SK-N-MC (cell line): ENCODE measurements around the gene FAM90A1.
"Not testable (repeated sequence)": the region's sequence is repeated elsewhere in the genome, so short reads cannot be mapped to it uniquely, and the experiment has no call there.

Experiments used
- DNase-seq: peaks from one replicate; pipeline ENCODE4 v3.0.0-alpha.2; 2011; ENCODE audit warnings: low read depth, low spot score
- H3K27ac ChIP-seq: fragments of 200-600 bp; sonication (generic); 2 replicates; pipeline ENCODE4 v1.5.1; 2016; ENCODE audit warnings: mixed run types
- H3K36me3 ChIP-seq: fragments of 200-600 bp; sonication (generic); 2 replicates; pipeline ENCODE4 v1.6.1; 2017; ENCODE audit warnings: antibody characterized with exemption, low read length, mixed read lengths; ENCODE audit not compliant: insufficient read depth
- H3K4me3 ChIP-seq: fragments of 200-600 bp; sonication (generic); 2 replicates; pipeline ENCODE4 v1.5.1; 2016
- H3K9ac ChIP-seq: fragments of 200-600 bp; sonication (generic); 2 replicates; pipeline ENCODE4 v1.8.0; 2017; ENCODE audit warnings: mixed run types, mixed read lengths; ENCODE audit not compliant: insufficient read length
- H3K9me3 ChIP-seq: fragments of 200-600 bp; sonication (generic); 2 replicates; pipeline ENCODE4 v1.6.1; 2017; ENCODE audit warnings: low read depth, mild to moderate bottlenecking, antibody characterized with exemption, low read length, moderate library complexity, mixed read lengths
- POLR2AphosphoS5 ChIP-seq: IDR thresholded peaks from 2 replicates; pipeline ENCODE4 v1.6.1; 2012; ENCODE audit warnings: mild to moderate bottlenecking, low read depth, low read length, borderline replicate concordance

FAM90A1 gene

DNA sequence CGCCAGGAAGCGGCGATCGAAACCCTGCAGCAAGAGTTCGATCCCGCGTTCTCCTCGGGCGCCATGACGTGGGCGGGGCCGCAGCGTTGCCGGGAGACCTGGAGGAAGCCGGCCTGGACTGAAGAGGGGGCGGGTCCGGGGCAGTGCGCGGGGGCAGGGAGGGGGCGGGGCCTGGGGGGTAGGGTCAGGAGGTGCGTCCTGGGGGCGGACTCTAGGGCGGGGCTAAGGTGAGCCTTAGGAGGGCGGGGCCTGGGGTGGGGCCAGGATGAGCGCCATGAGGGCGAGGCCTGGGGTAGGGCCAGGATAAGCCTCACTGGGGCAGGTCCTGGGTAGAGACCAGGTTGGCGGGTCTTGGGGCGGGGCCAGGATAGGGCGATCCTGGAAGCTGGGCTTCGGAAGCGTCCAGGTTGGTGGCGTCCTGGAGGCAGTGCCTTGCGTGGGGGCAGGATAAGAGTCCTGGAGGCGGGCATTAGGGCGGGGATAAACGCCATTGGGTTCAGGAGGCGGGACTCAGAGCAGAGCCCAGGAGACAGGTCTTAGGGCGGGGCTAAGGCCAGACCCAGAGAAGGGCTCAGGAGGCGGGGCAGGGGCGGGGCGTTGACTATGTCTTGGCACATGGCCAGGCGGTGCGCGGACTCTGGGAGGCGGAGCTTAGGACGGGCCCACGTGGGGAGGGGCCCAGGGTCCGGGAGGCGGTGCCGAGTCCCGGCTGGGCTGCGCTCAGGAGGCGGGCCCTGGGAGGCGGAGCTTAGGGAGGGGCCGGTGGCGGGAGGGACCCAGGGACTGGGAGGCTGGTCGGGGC is 15.7 kb upstream of the FAM90A1 start:
- peak; percentile 61 for DNase-seq
- H3K36me3 ChIP-seq, H3K9me3 ChIP-seq, H3K27ac ChIP-seq: not testable (repeated sequence)
- H3K9ac ChIP-seq: peak overlapping the region; percentile 76
- TF ChIP-seq POLR2AphosphoS5: peak; percentile 65; the same call in 1 of the 2 replicates
- H3K4me3 ChIP-seq: peak overlapping the region; percentile 83

DNA sequence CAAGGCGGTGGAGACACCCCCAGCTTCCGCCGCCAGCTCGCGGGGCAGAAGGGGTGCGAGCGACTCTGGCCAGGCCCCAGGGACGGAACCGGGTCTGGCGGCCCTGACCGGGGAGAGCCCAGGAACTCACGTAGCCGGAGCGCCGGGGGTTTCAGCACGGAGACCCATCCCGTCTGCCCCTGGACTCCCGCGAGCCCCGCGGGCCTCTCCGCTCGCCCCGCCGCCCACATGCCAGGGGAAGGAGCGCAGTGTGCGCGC is 15.1 kb upstream of the FAM90A1 start:
- not testable (repeated sequence) for H3K36me3 ChIP-seq, H3K27ac ChIP-seq, DNase-seq, H3K9me3 ChIP-seq
- Histone ChIP-seq H3K9ac (peak overlapping the region; percentile 76), H3K4me3 (peak overlapping the region; percentile 83)

DNA sequence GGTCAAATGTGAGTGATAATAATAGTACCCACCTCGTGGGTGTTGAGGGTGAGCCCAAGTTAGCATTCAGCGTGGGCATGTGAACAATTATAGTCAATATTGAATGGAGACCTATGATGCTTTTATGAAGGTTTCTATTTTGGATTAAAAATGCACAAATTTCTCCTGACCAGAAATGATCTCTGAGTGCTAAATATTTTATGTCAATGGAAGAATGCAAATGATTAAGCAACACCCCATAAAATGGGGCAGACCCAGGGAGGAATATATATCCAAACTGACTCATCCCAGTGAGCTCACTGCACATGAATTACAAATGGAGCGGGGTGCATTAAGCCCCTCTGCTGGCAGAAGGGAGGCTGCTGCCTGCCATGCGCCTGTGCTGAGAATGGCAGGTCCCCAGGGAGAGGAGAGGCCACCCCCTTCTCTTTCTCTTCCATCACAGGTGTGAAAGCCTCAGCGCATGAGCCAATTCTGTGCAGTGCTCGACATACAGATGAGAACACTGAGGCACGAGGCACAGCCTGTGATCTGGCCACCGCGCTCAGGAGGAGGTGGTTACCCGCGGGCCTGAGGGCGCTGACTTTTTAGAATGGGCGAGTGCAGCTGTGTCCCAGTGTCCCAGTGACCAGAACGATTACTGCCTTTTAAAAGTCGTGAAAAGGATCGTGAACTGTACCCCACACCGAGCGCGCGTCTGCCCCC is 14.7 kb upstream of the FAM90A1 start:
- Histone ChIP-seq H3K9ac (peak overlapping the region; percentile 76), H3K4me3 (peak overlapping the region; percentile 83)
- not testable (repeated sequence) for H3K36me3 ChIP-seq, H3K27ac ChIP-seq, DNase-seq, H3K9me3 ChIP-seq

DNA sequence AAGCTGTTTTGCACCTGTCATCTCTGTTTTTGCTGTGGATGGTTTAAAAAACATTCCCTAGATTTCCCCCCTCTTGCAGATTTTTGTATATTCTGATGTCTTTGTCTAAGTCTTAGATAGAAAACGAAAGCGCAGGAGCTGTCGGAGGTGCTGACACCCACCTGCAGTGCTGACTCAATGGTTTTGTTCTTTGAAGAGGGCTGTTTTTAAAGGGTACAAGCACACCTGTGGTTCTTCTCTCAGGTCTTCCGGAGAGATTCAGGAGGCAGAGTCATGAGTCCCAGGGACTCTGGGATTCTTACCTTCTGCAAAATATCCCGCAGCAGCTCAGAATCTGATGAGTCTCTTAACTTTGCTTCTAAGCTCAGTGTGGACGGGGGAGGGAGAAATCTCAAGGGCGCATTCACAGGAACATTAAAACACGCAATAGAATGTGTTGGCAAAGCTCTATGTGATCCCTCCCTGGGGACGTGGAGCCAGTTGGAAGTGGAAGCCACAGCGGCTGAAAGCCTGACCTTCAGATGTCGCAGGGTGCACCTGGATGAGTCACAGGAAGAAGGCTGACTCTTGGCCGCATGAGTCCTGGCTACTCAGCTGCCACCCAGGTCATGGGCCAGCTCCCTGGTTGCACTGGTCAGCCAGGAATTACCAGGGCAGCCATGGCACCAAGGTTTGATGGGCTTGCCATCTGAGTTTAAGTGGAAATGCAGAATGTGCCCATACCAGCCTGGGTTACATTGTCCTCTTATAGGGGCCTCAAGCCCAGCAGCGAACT is 13.1 kb upstream of the FAM90A1 start:
- H3K36me3 ChIP-seq, H3K9ac ChIP-seq, H3K27ac ChIP-seq, H3K9me3 ChIP-seq, H3K4me3 ChIP-seq, DNase-seq: not testable (repeated sequence)

DNA sequence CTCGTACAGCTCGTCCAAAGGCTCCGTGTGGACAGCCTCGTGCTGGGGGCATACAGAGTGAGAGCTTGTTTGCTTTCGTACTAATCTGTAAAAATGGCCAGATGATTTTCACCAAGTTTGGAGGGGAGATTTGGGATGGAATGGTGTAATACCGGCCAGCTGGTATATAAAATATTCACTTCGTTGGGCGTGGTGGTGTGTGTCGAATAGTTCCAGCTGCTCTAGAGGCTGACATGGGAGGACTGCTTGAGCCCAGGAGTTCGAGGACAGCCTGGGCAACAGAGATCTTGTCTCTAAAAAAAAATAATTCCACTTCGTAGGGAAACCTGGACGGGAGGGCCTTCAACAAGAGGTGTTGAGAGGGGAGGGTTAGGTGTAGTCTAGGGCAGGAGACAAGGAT is 9.6 kb upstream of the FAM90A1 start:
- not testable (repeated sequence) for H3K36me3 ChIP-seq, H3K27ac ChIP-seq, H3K4me3 ChIP-seq, H3K9me3 ChIP-seq, DNase-seq, H3K9ac ChIP-seq

DNA sequence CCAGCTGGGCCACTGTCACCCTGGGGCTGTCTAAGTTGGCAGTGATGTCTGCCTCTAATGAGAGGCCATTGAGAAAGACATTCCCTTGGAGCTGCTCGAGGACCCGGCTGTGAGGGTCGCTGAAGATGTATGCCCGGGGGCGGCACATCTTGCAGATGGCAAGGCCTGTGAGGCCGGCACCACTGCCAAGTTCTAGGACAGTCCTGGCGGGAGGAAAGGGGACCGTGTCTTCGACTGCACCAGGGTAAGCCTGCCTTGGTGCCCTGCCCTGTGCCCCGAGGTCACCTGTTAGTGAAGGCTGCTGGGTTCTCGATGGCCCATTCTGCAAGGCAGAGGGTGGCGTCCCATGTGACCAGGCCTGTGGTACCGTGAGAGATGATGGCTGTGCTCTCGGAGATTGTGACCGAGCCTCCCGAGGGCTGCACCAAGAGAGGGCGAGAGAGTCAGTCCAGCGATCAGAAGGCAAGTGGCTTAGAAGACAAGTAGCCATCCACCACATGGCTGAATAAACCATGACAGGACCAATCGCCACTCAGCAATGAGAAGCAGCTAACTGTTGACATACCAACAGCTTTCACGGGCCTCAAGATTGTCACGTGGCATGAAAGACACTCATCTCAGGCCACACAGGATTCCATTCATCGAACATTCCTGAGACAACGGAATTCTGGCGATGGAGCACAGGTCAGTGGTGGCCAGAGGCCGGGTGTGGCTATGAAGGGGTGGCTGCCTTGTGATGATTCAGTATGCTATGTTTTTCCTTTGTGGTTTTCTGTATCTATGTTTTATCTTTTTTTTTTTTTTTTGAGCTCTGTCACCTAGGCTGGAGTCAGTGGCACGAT is 8.1 kb upstream of the FAM90A1 start:
- not testable (repeated sequence) for H3K4me3 ChIP-seq, H3K27ac ChIP-seq, H3K9me3 ChIP-seq, H3K36me3 ChIP-seq, H3K9ac ChIP-seq, DNase-seq

DNA sequence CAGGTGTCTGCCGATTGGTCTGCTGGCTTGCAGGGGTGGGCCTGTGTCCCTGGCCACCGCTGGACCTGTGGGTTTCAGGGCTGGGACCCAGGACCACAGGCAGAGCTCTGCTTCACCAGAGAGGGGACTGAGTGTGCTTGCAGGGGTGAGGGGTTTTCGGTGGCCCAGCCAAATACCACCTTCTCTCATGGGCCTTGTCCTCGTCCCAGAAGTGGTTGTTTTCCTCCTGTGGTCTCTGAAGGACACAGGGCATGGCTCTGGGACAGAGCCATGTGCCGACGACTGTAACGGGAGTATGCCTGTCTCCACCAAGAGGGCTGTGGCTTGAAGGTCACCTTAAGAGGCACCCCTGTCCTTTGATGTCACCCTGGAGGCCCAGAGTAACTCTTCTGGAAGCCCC is 7.3 kb upstream of the FAM90A1 start:
- H3K27ac ChIP-seq, H3K9ac ChIP-seq, H3K4me3 ChIP-seq, H3K9me3 ChIP-seq, H3K36me3 ChIP-seq, DNase-seq: not testable (repeated sequence)

DNA sequence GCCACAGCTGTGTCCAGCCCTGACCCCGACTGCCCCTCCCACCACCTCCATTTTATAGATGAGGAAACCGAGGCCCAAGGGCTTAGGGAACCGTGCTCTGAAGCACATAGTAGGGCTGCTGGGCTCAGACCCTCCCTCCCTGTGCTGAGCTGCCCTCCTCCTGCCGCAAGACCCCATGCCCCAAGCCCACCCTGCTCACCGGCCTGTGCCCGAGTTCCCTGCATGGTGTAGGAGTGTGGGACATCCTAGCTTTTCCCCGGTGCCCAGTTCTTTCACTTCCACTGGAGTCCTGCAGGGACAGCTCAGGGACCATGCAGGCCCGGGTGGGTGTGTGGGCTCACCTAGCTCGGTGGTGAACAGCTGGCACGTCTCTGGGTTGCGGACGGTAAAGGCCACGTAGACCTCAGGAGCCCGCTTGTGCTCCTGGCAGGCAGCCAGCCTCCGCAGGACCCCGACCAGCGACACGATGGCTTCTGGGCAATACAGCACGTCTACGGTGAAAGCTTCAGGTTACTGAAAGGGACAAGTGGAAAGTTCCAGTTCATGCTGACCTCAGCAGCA is 6.6 kb upstream of the FAM90A1 start:
- not testable (repeated sequence) for DNase-seq, H3K9ac ChIP-seq, H3K4me3 ChIP-seq, H3K36me3 ChIP-seq, H3K27ac ChIP-seq, H3K9me3 ChIP-seq

DNA sequence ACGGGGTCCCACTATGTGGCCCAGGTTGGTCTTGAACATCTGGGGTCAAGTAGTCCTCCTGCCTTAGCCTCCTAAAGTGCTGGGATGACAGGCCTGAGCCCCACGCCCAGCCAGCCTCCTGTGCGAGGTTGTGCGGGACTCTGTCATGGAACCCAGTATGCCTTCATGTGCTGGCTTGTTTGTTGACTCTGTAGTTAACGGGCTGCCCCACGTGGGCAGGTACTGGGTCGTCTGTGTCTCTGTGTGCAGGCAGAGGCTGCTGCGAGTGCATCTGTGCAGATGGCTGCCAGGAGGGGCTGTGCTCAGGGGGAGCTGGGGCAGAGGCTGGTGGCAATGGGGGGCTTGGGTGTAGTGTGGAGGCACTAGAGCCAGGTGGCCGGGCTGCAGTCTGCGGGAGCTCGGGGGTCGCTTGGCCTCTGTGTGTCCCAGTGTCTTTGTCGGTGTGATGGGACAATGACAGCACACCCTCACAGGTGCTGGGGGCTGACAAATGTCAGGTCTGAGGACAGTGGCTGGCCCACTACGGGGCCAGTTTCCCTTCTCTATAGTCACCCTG is 6.0 kb upstream of the FAM90A1 start:
- H3K36me3 ChIP-seq: not testable (repeated sequence)

DNA sequence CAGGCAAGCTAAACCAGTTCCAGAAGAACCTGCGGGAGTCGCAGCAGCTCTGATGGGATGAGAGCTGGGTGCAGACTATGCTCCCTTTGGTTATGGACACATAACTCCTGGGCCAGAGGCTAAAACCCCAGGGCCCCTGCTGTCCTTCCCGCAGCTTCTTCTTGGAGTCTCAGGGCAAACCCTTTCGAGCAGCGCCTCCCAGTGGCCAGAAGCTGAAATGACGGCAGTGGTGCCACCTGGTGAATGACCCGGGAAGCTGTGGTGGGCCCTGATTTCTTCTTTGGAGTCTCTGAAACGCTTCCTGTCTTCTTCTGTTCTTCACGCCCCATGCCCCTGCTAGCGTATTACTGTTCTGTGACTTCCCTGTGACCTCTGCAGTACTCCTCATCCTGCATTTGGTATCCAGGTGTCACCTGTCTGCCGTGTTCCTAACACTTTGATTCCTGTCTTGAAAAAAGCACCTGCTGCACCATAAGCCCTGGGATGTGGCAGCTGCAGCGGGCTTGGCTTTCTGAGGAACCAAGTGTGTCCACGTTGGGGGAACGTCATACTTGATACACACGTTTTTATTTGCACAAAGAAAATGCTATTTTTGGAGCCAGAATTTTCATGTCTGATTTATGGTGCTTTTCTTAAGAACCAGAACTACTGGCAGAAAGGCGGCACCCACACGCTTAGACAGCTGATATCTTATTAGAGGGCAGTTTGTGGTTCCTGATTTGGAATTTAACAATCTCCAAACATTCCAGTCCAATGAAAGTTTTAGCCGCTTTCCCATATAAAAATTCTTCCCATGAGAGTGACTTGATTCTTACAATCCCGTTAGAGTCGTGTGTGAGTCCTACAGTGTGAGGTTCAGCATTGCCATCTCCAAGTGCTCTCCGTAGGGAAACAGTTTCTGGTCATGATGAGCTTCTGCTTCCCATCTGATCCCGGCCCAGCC is 4.5 kb upstream of the FAM90A1 start:
- not testable (repeated sequence) for H3K9me3 ChIP-seq, H3K27ac ChIP-seq, H3K36me3 ChIP-seq, DNase-seq, H3K9ac ChIP-seq, H3K4me3 ChIP-seq

More for the DNA sequence above, 6.0 kb upstream of the FAM90A1 start:
- H3K9ac ChIP-seq, H3K9me3 ChIP-seq, H3K4me3 ChIP-seq, DNase-seq, H3K27ac ChIP-seq: not testable (repeated sequence)

DNA sequence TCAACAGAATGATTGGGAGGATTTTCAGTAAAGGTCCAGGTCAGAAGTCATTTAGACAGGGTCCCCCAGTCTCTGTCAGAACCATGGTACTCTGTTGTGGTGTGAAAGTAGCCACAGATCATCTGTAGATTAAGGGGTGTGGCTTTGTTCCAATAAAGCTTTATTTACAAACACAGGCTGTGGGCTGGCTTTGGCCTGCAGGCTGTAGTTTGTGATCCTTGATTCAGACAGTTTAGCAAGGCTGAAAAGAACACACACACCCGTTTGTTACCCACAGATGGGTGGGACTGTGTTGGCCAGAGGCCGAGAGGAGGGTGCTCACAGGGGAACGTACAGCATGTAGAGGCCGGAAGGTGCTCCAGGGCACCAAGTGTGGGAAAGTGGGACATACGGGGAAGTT is 3.6 kb upstream of the FAM90A1 start:
- not testable (repeated sequence) for H3K27ac ChIP-seq

DNA sequence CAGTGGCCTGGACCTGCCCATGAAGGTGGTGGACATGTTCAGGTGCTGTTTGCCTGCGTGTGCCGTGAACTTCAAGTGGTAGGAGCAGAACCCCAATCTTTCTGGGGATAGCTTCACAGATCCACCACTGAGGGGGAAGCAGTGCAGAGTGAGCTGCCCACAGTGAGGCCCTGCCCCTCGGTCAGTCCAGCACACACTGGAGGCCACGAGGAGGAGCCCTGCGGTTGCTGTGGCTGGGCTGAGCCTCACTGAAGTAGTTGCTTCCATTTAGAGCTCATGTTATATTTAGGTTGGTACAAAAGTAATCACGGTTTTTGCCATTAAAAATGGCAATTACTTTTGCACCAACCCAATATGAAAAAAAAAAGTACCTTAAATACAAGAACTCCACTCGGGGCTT is 2.1 kb upstream of the FAM90A1 start:
- H3K4me3 ChIP-seq, DNase-seq, H3K36me3 ChIP-seq, H3K27ac ChIP-seq, H3K9ac ChIP-seq, H3K9me3 ChIP-seq: not testable (repeated sequence)

More for the DNA sequence above, 3.6 kb upstream of the FAM90A1 start:
- H3K9me3 ChIP-seq, H3K36me3 ChIP-seq, DNase-seq, H3K9ac ChIP-seq, H3K4me3 ChIP-seq: not testable (repeated sequence)
